WTC11 (cell line): ENCODE results near the gene ZNF432. TPM values are rescaled to one million over a fixed set of nuclear protein-coding genes. Genes with fewer than 3 reads are reported as not detected.
"Not testable (repeated sequence)": the region's sequence is repeated elsewhere in the genome, so short reads cannot be mapped to it uniquely, and the experiment has no call there.

ENCODE experiments used
- ATAC-seq: fragments of 200-7000 bp; cut with Tn5 transposase; 2 replicates; pipeline ENCODE4 v1.10.0; 2021; ENCODE audit warnings: mild to moderate bottlenecking, moderate library complexity
- CTCF ChIA-PET: fragments of 300-600 bp; sonication (Branson Sonifier 250); formaldehyde crosslinking; loops from one replicate; lab custom pipeline; 2021; ENCODE audit warnings: antibody characterized with exemption; lab: Charles Lee
- POLR2A ChIA-PET: fragments of 350-600 bp; sonication (Branson Sonifier 250); formaldehyde crosslinking; loops from one replicate; lab custom pipeline; 2021; ENCODE audit warnings: antibody characterized with exemption; lab: Charles Lee
- DNase-seq: peaks from one replicate; pipeline ENCODE4 v3.0.0; 2021; ENCODE audit warnings: low spot score
- H3K27ac Mint-ChIP-seq: 2 replicates; pipeline ENCODE4 v1.8.0; 2021; ENCODE audit warnings: mixed read lengths
- H3K27me3 Mint-ChIP-seq: 2 replicates; pipeline ENCODE4 v1.8.0; 2021; ENCODE audit warnings: low read depth, mild to moderate bottlenecking, moderate library complexity, mixed read lengths
- H3K36me3 Mint-ChIP-seq: 2 replicates; pipeline ENCODE4 v1.8.0; 2021; ENCODE audit warnings: mixed read lengths
- H3K4me1 Mint-ChIP-seq: 2 replicates; pipeline ENCODE4 v1.8.0; 2022; ENCODE audit warnings: mixed read lengths
- H3K4me3 Mint-ChIP-seq: 2 replicates; pipeline ENCODE4 v1.8.0; 2021; ENCODE audit warnings: mild to moderate bottlenecking, moderate library complexity, mixed read lengths
- H3K9me3 Mint-ChIP-seq: 2 replicates; pipeline ENCODE4 v1.8.0; 2021; ENCODE audit warnings: mixed read lengths
- ESRRA ChIP-seq: sonication (generic); formaldehyde crosslinking; IDR thresholded peaks from 2 replicates; pipeline ENCODE4 v1.8.1; 2022; ENCODE audit warnings: mild to moderate bottlenecking, missing genetic modification reagents, borderline replicate concordance
- NFYB ChIP-seq: sonication (generic); formaldehyde crosslinking; conservative IDR thresholded peaks from 2 replicates; pipeline ENCODE4 v1.8.0; 2022; ENCODE audit warnings: low read depth, missing genetic modification reagents
- RELA ChIP-seq: sonication (generic); formaldehyde crosslinking; IDR thresholded peaks from 2 replicates; pipeline ENCODE4 v1.8.1; 2022; ENCODE audit warnings: missing genetic modification reagents, mild to moderate bottlenecking, borderline replicate concordance
- TP53 ChIP-seq: sonication (generic); formaldehyde crosslinking; IDR thresholded peaks from 2 replicates; pipeline ENCODE4 v1.8.1; 2023; ENCODE audit warnings: mild to moderate bottlenecking, missing genetic modification reagents
- ZNF232 ChIP-seq: sonication (generic); formaldehyde crosslinking; IDR thresholded peaks from 2 replicates; pipeline ENCODE4 v1.8.0; 2022; ENCODE audit warnings: mild to moderate bottlenecking, missing genetic modification reagents
- ZNF263 ChIP-seq: sonication (generic); formaldehyde crosslinking; IDR thresholded peaks from 2 replicates; pipeline ENCODE4 v1.8.1; 2022; ENCODE audit warnings: low read depth, mild to moderate bottlenecking, moderate library complexity, missing genetic modification reagents
- ZNF317 ChIP-seq: sonication (generic); formaldehyde crosslinking; IDR thresholded peaks from 2 replicates; pipeline ENCODE4 v1.8.1; 2023; ENCODE audit warnings: low read depth, mild to moderate bottlenecking, moderate library complexity, missing genetic modification reagents, borderline replicate concordance
- ZNF671 ChIP-seq: fragments of 250-450 bp; sonication (Bioruptor Pico); IDR thresholded peaks from 2 replicates; pipeline ENCODE4 v1.8.0; 2021; ENCODE audit warnings: mild to moderate bottlenecking
- total RNA-seq: library from RNA; stranded (reverse); gene quantifications from 3 replicates; pipeline ENCODE4 v1.2.3, GENCODE V29; 2021
- TF ChIP-seq, protein P1 (sequence below): fragments of 250-450 bp; sonication (Bioruptor Pico); IDR thresholded peaks from 2 replicates; pipeline ENCODE4 v1.9.0; 2021; ENCODE audit warnings: moderate library complexity, mild to moderate bottlenecking, inconsistent platforms, borderline replicate concordance
- TF ChIP-seq, protein P2 (sequence below): fragments of 250-450 bp; sonication (Bioruptor Pico); IDR thresholded peaks from 2 replicates; pipeline ENCODE4 v2.1.2; 2022; ENCODE audit warnings: mild to moderate bottlenecking, moderate library complexity
- TF ChIP-seq, protein P3 (sequence below): sonication (generic); formaldehyde crosslinking; IDR thresholded peaks from 2 replicates; pipeline ENCODE4 v1.8.1; 2022; ENCODE audit warnings: low read depth, missing genetic modification reagents, borderline replicate concordance

Gene ZNF432
- total RNA-seq, 1 experiment from 2014 or later: 8.9 TPM

DNA sequence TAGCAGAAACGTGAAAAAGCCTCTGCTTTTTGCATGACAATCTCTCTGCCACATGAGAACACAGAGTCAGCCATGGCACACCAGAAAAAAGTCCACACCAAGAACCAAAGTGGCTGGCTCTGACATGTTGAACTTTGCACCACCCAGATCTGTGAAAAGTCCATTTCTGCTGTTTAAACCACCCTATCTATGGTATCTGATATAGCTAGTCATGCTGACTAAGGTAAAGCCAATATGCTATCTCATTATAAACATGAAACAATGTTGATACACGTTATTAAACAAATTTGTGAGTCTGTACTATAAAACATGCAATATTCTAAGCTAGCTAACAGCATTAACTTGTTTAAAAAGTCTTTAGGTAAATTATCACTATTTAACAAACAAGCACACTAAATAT, 21.0 kb upstream of the ZNF432 start:
- Mint-ChIP-seq H3K4me1 (no peaks in the 10 kb centered on the region), H3K4me3 (no peak overlapping the region), H3K27me3 (no peaks in the 10 kb centered on the region; the same call in 1 of the 2 replicates), H3K27ac (no peak overlapping the region)
- CTCF ChIA-PET: no interaction called here
- ATAC-seq (no peak), DNase-seq (no peak)
- POLR2A ChIA-PET: no interaction called here
- TF ChIP-seq, protein P1, sequence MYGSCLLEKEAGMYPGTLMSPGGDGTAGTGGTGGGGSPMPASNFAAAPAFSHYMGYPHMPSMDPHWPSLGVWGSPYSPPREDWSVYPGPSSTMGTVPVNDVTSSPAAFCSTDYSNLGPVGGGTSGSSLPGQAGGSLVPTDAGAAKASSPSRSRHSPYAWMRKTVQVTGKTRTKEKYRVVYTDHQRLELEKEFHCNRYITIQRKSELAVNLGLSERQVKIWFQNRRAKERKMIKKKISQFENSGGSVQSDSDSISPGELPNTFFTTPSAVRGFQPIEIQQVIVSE: no peak
- TF ChIP-seq, protein P2, sequence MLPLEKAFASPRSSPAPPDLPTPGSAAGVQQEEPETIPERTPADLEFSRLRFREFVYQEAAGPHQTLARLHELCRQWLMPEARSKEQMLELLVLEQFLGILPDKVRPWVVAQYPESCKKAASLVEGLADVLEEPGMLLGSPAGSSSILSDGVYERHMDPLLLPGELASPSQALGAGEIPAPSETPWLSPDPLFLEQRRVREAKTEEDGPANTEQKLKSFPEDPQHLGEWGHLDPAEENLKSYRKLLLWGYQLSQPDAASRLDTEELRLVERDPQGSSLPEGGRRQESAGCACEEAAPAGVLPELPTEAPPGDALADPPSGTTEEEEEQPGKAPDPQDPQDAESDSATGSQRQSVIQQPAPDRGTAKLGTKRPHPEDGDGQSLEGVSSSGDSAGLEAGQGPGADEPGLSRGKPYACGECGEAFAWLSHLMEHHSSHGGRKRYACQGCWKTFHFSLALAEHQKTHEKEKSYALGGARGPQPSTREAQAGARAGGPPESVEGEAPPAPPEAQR: no peak
- no peak for TF ChIP-seq ZNF317
- no peak for TF ChIP-seq ZNF671 (CRISPR knock-in tag)
- TF ChIP-seq, all 79 proteins: peak for 0
- Mint-ChIP-seq H3K9me3 (peaks cover 70% of the 10 kb centered on the region), H3K36me3 (peaks cover 96% of the 10 kb centered on the region)

DNA sequence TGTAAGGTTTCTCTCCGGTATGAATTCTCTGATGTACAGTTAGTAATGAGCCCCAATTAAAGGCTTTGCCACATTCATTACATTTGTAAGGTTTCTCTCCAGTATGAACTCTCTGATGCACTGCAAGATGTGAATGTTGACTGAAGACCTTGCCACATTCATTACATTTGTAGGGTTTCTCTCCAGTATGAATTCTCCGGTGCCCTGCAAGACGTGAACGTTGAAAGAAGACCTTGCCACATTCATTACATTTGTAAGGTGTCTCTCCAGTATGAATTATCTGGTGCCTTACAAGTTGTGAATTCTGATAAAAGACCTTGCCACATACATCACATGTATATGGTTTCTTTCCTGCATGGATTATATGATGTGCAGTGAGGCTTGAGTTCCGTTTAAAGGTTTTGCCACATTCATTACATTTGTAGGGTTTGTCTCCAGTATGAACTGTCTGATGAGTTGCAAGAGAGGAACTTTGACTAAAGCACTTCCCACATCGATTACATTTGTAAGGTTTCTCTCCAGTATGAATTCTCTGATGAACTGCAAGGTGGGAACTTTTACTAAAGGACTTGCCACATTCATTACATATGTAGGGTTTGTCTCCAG, 17.7 kb upstream of the ZNF432 start:
- TF ChIP-seq TP53 (CRISPR knock-in tag) (no peak), ZNF232 (CRISPR knock-in tag) (no peak)
- ChIA-PET CTCF (no interaction called here), POLR2A (no interaction called here)
- Mint-ChIP-seq H3K36me3 (peaks cover 93% of the 10 kb centered on the region), H3K4me1 (no peaks in the 10 kb centered on the region), H3K27ac (no peak overlapping the region), H3K4me3 (no peak overlapping the region), H3K27me3 (no peaks in the 10 kb centered on the region), H3K9me3 (peaks cover 78% of the 10 kb centered on the region)
- no peak for ATAC-seq
- DNase-seq: no peak

DNA sequence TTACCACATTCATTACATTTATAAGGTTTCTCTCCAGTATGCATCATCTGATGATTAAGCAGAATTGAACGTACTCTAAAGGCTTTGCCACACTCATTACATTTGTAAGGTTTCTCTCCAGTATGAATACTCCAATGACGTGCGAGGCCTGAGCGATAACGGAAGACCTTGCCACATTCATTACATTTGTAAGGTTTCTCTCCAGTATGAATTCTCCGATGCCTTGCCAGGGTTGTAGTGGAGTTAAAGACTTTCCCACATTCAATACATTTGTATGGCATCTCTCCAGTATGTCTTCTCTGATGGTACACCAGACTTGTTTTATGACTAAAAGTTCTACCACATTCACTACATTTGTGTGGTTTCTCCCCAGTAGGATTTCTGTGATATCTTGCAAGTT, 16.8 kb upstream of the ZNF432 start:
- DNase-seq (no peak), ATAC-seq (no peak)
- H3K36me3 Mint-ChIP-seq: peaks cover 92% of the 10 kb centered on the region
- peaks cover 78% of the 10 kb centered on the region for H3K9me3 Mint-ChIP-seq
- no peaks in the 10 kb centered on the region for H3K27me3 Mint-ChIP-seq
- no peak overlapping the region for H3K27ac Mint-ChIP-seq
- no peaks in the 10 kb centered on the region for H3K4me1 Mint-ChIP-seq
- ChIA-PET CTCF (no interaction called here), POLR2A (no interaction called here)
- TF ChIP-seq RELA (CRISPR knock-in tag) (no peak), ZNF263 (CRISPR knock-in tag) (no peak), ESRRA (CRISPR knock-in tag) (no peak), NFYB (CRISPR knock-in tag) (no peak)
- TF ChIP-seq, protein P3, sequence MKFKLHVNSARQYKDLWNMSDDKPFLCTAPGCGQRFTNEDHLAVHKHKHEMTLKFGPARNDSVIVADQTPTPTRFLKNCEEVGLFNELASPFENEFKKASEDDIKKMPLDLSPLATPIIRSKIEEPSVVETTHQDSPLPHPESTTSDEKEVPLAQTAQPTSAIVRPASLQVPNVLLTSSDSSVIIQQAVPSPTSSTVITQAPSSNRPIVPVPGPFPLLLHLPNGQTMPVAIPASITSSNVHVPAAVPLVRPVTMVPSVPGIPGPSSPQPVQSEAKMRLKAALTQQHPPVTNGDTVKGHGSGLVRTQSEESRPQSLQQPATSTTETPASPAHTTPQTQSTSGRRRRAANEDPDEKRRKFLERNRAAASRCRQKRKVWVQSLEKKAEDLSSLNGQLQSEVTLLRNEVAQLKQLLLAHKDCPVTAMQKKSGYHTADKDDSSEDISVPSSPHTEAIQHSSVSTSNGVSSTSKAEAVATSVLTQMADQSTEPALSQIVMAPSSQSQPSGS (CRISPR knock-in tag): no peak
- no peak overlapping the region for H3K4me3 Mint-ChIP-seq

DNA sequence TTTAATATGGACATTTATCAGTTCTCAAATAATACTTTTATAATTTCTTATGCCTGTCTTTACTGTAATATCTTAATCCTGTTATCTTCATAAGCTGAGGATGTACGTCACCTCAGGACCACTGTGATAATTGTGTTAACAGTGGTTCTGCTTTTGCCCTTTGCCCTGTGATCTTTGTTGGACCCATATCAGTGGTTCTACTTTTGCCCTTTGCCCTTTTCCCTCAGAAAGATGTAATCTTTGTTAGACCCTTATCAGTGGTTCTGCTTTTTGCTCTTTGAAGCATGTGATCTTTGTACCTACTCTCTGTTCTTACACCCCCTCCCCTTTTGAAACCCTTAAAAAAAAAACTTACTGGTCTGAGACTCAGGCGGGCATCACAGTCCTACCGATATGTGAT, 7.8 kb upstream of the ZNF432 start:
- H3K27ac Mint-ChIP-seq, DNase-seq, POLR2A ChIA-PET, CTCF ChIA-PET, H3K4me1 Mint-ChIP-seq, H3K4me3 Mint-ChIP-seq, ATAC-seq: not testable (repeated sequence)
- peaks cover 84% of the 10 kb centered on the region for H3K9me3 Mint-ChIP-seq
- H3K27me3 Mint-ChIP-seq: peaks cover 18% of the 10 kb centered on the region
- H3K36me3 Mint-ChIP-seq: peaks cover 78% of the 10 kb centered on the region

DNA sequence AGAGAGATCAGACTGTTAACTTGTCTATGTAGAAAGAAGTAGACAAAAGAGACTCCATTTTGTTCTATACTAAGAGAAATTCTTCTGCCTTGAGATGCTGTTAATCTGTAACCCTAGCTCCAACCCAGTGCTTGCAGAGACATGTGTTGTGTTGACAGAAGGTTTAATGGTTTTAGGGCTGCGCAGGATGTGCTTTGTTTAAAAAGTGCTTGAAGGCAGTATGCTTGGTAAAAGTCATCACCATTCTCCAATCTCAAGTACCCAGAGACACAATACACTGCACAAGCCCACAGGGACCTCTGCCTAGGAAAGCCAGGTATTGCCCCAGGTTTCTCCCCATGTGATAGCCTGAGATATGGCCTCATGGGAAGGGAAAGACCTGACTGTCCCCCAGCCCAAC, 3.1 kb upstream of the ZNF432 start:
- DNase-seq, CTCF ChIA-PET, H3K27ac Mint-ChIP-seq, POLR2A ChIA-PET, H3K4me3 Mint-ChIP-seq, ATAC-seq: not testable (repeated sequence)
- peaks cover 20% of the 10 kb centered on the region; the same call in 1 of the 2 replicates for H3K4me1 Mint-ChIP-seq
- H3K36me3 Mint-ChIP-seq: peaks cover 48% of the 10 kb centered on the region
- H3K27me3 Mint-ChIP-seq: peaks cover 18% of the 10 kb centered on the region
- H3K9me3 Mint-ChIP-seq: peaks cover 52% of the 10 kb centered on the region
